Measurements from ENCODE around the gene PYHIN1. TPM values are rescaled to one million over a fixed set of nuclear protein-coding genes. Genes with fewer than 3 reads are reported as not detected.

The PYHIN1 gene
- total and polyA plus RNA-seq, 3 experiments from 2014 or later = 23.9 to 110 (median 24.2) TPM

DNA sequence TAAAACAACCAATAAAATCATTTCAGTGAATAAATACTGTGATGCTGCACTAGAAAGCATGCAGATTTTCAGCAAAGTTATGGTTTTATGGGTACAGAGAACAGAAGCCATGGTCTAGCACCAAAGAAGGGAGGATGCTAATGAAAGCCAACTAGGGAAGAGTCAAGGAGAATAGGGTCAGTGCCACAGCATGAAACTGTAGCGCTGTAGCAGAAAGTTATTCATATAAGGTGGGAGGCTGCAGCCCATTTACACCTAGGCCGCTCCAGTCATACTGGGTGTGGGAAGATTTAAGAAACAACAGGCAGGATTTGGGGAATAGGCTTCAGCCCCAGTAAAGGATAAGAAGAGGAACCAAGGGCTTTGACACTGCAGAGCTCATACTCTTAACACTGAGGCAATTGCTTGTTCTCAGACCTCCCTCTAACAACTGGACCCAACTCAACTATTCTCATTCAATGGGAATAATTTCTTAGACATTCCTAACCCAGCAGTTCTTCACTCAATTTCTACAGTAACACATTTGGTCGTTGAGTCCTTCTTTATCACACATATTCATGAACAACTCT is 82.7 kb downstream of the PYHIN1 start:
- H3K4me1 ChIP-seq (ENCODE audit: insufficient read depth, low read length) = peaks cover 54% of the 10 kb centered on the region
- H3K27me3 Mint-ChIP-seq = no peaks in the 10 kb centered on the region
- H3K4me3 ChIP-seq (ENCODE audit: low read length) = peak overlapping the region; percentile 48
- H3K27ac ChIP-seq (ENCODE audit: low read depth, low read length) = no peak overlapping the region
- ChIA-PET CTCF (no interaction called here), POLR2A (no interaction called here)
- peak overlapping the region; percentile 88 to 94 (median 92) for H3K4me3 Mint-ChIP-seq
- peaks cover 22 to 77% (median 28%) of the 10 kb centered on the region in 3 donors for H3K36me3 Mint-ChIP-seq
- H3K36me3 ChIP-seq (ENCODE audit: insufficient read depth, low read length) = peaks cover 35% of the 10 kb centered on the region
- H3K9me3 Mint-ChIP-seq = no peaks in the 10 kb centered on the region
- no peaks in the 10 kb centered on the region for H3K9me3 ChIP-seq (ENCODE audit: low read length)
- peak overlapping the region; percentile 55 to 98 (median 88) for H3K27ac Mint-ChIP-seq
- H3K27me3 ChIP-seq (ENCODE audit: insufficient read depth, low read length, poor library complexity, severe bottlenecking) = no peaks in the 10 kb centered on the region
- DNase-seq = no peak
- H3K4me1 Mint-ChIP-seq = peaks cover 51 to 77% (median 69%) of the 10 kb centered on the region in 3 donors

DNA sequence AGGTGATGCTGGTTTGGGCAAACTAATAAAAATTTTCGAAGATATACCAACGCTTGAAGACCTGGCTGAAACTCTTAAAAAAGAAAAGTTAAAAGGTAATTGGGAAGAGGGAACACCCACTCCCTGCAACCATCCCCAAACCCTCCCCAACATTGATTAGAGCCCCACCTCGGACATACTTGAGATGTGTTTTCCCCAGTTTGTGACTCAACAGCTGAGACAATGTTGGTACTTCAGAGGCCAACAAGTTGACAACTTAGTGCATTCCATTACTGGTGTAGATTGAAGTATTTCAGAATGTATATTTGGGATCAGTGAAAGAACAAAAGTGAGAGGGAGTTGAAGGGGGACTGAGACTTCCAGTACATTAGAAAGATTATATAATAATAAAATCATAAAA is 83.5 kb downstream of the PYHIN1 start:
- no peak overlapping the region for H3K27ac ChIP-seq (ENCODE audit: low read depth, low read length)
- H3K4me3 Mint-ChIP-seq = peak overlapping the region; percentile 88 to 94 (median 92)
- no peaks in the 10 kb centered on the region for H3K9me3 ChIP-seq (ENCODE audit: low read length)
- H3K27me3 ChIP-seq (ENCODE audit: insufficient read depth, low read length, poor library complexity, severe bottlenecking) = no peaks in the 10 kb centered on the region
- H3K36me3 ChIP-seq (ENCODE audit: insufficient read depth, low read length) = peaks cover 37% of the 10 kb centered on the region
- H3K27me3 Mint-ChIP-seq = no peaks in the 10 kb centered on the region
- ChIA-PET POLR2A (no interaction called here), CTCF (no interaction called here)
- no peaks in the 10 kb centered on the region for H3K9me3 Mint-ChIP-seq
- peaks cover 53 to 78% (median 70%) of the 10 kb centered on the region in 3 donors for H3K4me1 Mint-ChIP-seq
- H3K27ac Mint-ChIP-seq = peak overlapping the region; percentile 55 to 98 (median 88)
- H3K4me1 ChIP-seq (ENCODE audit: insufficient read depth, low read length) = peaks cover 53% of the 10 kb centered on the region
- no peak for DNase-seq
- peaks cover 22 to 82% (median 30%) of the 10 kb centered on the region in 3 donors for H3K36me3 Mint-ChIP-seq
- H3K4me3 ChIP-seq (ENCODE audit: low read length) = peak overlapping the region; percentile 48

DNA sequence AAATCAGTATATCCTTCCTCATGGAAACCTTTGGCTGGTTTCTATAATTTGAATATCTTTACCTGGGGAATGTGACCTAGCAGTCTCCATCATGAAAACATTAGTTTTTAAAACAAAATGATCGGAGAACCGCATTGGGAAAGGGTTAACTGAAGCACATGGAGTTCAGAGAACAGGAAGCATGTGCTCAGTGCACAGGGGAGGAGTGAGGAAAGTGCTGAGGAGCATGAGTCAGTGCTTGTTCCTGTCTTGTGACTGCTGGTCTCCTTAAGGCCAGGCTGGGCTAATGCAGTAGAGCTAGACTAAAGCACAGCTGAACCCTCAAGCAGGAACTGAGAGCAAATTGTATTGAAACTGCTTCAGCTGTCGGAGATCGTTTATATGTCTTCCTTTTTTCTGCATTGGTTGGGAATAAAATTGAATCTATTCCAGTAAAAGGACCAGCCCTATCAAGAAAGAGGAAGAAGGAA is 84.1 kb downstream of the PYHIN1 start:
- ChIA-PET CTCF (no interaction called here), POLR2A (no interaction called here)
- peaks cover 24 to 82% (median 30%) of the 10 kb centered on the region in 3 donors for H3K36me3 Mint-ChIP-seq
- no peaks in the 10 kb centered on the region for H3K9me3 Mint-ChIP-seq
- H3K27me3 Mint-ChIP-seq = no peaks in the 10 kb centered on the region
- Histone ChIP-seq H3K4me3 (ENCODE audit: low read length) (peak overlapping the region; percentile 19), H3K27ac (ENCODE audit: low read depth, low read length) (no peak overlapping the region), H3K27me3 (ENCODE audit: insufficient read depth, low read length, poor library complexity, severe bottlenecking) (no peaks in the 10 kb centered on the region), H3K9me3 (ENCODE audit: low read length) (no peaks in the 10 kb centered on the region), H3K36me3 (ENCODE audit: insufficient read depth, low read length) (peaks cover 43% of the 10 kb centered on the region), H3K4me1 (ENCODE audit: insufficient read depth, low read length) (peaks cover 57% of the 10 kb centered on the region)
- DNase-seq = peak; percentile 24 to 79 (median 47)
- peaks cover 58 to 84% (median 76%) of the 10 kb centered on the region in 3 donors for H3K4me1 Mint-ChIP-seq
- peak overlapping the region; percentile 74 to 94 (median 91) for H3K4me3 Mint-ChIP-seq
- peak overlapping the region; percentile 56 to 95 (median 89) for H3K27ac Mint-ChIP-seq

DNA sequence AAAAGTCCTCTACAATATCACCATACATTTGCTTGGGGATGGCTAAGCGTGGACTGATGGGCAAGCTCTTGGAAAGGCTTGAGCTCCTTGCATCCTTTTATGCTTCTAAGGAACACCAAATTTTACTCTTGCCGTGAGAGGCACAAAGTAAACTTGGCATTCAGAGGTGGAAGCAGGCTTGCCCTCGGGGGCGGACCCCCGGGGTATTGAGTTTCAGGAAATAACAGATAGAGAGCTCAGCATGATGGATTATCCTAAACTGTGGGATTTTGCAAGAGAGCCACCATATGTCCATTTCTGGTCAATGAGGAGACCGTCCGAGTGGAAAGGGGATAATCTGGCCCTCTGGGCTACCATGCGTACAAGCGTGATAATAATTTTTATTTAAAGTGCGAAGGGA is 92.4 kb downstream of the PYHIN1 start:
- peaks cover 31% of the 10 kb centered on the region for H3K36me3 ChIP-seq (ENCODE audit: insufficient read depth, low read length)

DNA sequence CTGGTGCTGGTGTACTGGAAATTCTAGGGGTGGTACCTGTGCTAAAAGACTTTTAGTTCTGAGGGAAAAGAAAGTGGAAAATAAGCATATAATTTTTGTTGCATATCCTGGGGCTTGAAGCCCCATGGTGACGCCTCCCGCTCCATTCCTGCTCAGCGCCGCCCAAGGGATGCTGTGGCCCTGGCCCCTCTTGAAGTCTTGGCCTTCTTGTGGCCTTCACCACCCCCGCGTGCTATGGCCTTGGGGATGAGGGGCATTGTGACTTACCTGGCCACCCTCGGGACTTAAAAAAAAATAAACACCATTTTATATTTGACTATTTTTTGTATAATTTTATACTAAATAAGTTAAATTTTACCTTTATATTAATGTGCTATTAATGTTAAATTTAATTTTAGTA is 93.7 kb downstream of the PYHIN1 start:
- Histone ChIP-seq H3K27ac (ENCODE audit: low read depth, low read length) (no peak overlapping the region), H3K36me3 (ENCODE audit: insufficient read depth, low read length) (peaks cover 25% of the 10 kb centered on the region), H3K27me3 (ENCODE audit: insufficient read depth, low read length, poor library complexity, severe bottlenecking) (no peaks in the 10 kb centered on the region), H3K9me3 (ENCODE audit: low read length) (no peaks in the 10 kb centered on the region), H3K4me3 (ENCODE audit: low read length) (no peak overlapping the region), H3K4me1 (ENCODE audit: insufficient read depth, low read length) (peaks cover 21% of the 10 kb centered on the region)
- H3K36me3 Mint-ChIP-seq = peaks cover 37 to 87% (median 43%) of the 10 kb centered on the region in 3 donors
- ChIA-PET CTCF (no interaction called here), POLR2A (no interaction called here)
- peaks cover 78 to 93% (median 92%) of the 10 kb centered on the region in 3 donors for H3K4me1 Mint-ChIP-seq
- H3K9me3 Mint-ChIP-seq = peaks cover 2 to 8% (median 2%) of the 10 kb centered on the region in 5 donors
- DNase-seq = no peak
- peak overlapping the region in 2 of 7 donors; percentile 19 to 52 for H3K4me3 Mint-ChIP-seq
- peak overlapping the region in 2 of 8 donors; percentile 55 to 85 for H3K27ac Mint-ChIP-seq
- no peaks in the 10 kb centered on the region for H3K27me3 Mint-ChIP-seq

More for the DNA sequence above, 92.4 kb downstream of the PYHIN1 start:
- ChIA-PET CTCF (no interaction called here), POLR2A (no interaction called here)
- Histone ChIP-seq H3K4me3 (ENCODE audit: low read length) (no peak overlapping the region), H3K27me3 (ENCODE audit: insufficient read depth, low read length, poor library complexity, severe bottlenecking) (no peaks in the 10 kb centered on the region), H3K4me1 (ENCODE audit: insufficient read depth, low read length) (peaks cover 28% of the 10 kb centered on the region), H3K9me3 (ENCODE audit: low read length) (no peaks in the 10 kb centered on the region), H3K27ac (ENCODE audit: low read depth, low read length) (no peak overlapping the region)
- Mint-ChIP-seq H3K4me1 (peaks cover 76 to 94% (median 93%) of the 10 kb centered on the region in 3 donors), H3K9me3 (peaks cover 0 to under 1% (median 0%) of the 10 kb centered on the region in 5 donors), H3K4me3 (peak overlapping the region in 2 of 7 donors; percentile 3 to 54), H3K36me3 (peaks cover 26 to 89% (median 36%) of the 10 kb centered on the region in 3 donors), H3K27ac (peak overlapping the region in 3 of 8 donors; percentile 43 to 73 (median 55)), H3K27me3 (no peaks in the 10 kb centered on the region)
- DNase-seq = no peak

Other genes starting within 250 kb of the PYHIN1 start
- not detected for gene SPTA1, start 244.8 kb upstream of the PYHIN1 start, total RNA-seq
- gene SPTA1, start 244.8 kb upstream of the PYHIN1 start, polyA plus RNA-seq = not detected
- not detected for gene OR6K2, start 230.9 kb upstream of the PYHIN1 start, total RNA-seq
- not detected for gene OR6K2, start 230.9 kb upstream of the PYHIN1 start, polyA plus RNA-seq
- gene OR6K3, start 210.8 kb upstream of the PYHIN1 start, total RNA-seq = not detected
- gene OR6K3, start 210.8 kb upstream of the PYHIN1 start, polyA plus RNA-seq = not detected
- gene OR6K6, start 176.8 kb upstream of the PYHIN1 start, total RNA-seq = not detected
- gene OR6K6, start 176.8 kb upstream of the PYHIN1 start, polyA plus RNA-seq = not detected
- gene OR6N1, start 159.4 kb upstream of the PYHIN1 start, total RNA-seq = not detected
- not detected for gene OR6N1, start 159.4 kb upstream of the PYHIN1 start, polyA plus RNA-seq
- not detected for gene OR6N2, start 150.3 kb upstream of the PYHIN1 start, total RNA-seq
- gene OR6N2, start 150.3 kb upstream of the PYHIN1 start, polyA plus RNA-seq = not detected
- gene MNDA, start 100.2 kb upstream of the PYHIN1 start, total RNA-seq = under 1 TPM; 0.22 to 0.39 TPM
- 0.59 TPM for gene MNDA, start 100.2 kb upstream of the PYHIN1 start, polyA plus RNA-seq
- 100 to 1,000 TPM; 175 to 186 TPM for gene IFI16, start 78.4 kb downstream of the PYHIN1 start, total RNA-seq
- gene IFI16, start 78.4 kb downstream of the PYHIN1 start, polyA plus RNA-seq = 126 TPM
- 10 to 100 TPM; 41.1 to 42.3 TPM for gene AIM2, start 145.2 kb downstream of the PYHIN1 start, total RNA-seq
- 3.7 TPM for gene AIM2, start 145.2 kb downstream of the PYHIN1 start, polyA plus RNA-seq
- gene CADM3, start 240.1 kb downstream of the PYHIN1 start, total RNA-seq = not detected
- gene CADM3, start 240.1 kb downstream of the PYHIN1 start, polyA plus RNA-seq = not detected